A673 (cell line): ENCODE data around the gene VASH1.

Source experiments
- CTCF ChIP-seq: fragments of 300-800, 200-600 bp; sonication (generic); conservative IDR thresholded peaks from 2 replicates; pipeline ENCODE4 v1.5.1; 2017; ENCODE audit warnings: low read depth, mild to moderate bottlenecking, antibody characterized with exemption, low read length, moderate library complexity, mixed read lengths
- EZH2 ChIP-seq: fragments of 200-600 bp; sonication (generic); IDR thresholded peaks from 2 replicates; pipeline ENCODE4 v1.6.1; 2017; ENCODE audit warnings: borderline replicate concordance, low read depth, mild to moderate bottlenecking, mixed read lengths, antibody characterized with exemption, low read length; ENCODE audit not compliant: poor library complexity, severe bottlenecking

- no peak for TF ChIP-seq EZH2
- TF ChIP-seq CTCF: no peak
Observed at GRCh38 chr14:76771437-76771980, 10.2 kb downstream of the VASH1 start.
